ENCODE results near the gene SELENOO.
"Not testable (repeated sequence)": the region's sequence is repeated elsewhere in the genome, so short reads cannot be mapped to it uniquely, and the experiment has no call there.

Gene SELENOO

DNA sequence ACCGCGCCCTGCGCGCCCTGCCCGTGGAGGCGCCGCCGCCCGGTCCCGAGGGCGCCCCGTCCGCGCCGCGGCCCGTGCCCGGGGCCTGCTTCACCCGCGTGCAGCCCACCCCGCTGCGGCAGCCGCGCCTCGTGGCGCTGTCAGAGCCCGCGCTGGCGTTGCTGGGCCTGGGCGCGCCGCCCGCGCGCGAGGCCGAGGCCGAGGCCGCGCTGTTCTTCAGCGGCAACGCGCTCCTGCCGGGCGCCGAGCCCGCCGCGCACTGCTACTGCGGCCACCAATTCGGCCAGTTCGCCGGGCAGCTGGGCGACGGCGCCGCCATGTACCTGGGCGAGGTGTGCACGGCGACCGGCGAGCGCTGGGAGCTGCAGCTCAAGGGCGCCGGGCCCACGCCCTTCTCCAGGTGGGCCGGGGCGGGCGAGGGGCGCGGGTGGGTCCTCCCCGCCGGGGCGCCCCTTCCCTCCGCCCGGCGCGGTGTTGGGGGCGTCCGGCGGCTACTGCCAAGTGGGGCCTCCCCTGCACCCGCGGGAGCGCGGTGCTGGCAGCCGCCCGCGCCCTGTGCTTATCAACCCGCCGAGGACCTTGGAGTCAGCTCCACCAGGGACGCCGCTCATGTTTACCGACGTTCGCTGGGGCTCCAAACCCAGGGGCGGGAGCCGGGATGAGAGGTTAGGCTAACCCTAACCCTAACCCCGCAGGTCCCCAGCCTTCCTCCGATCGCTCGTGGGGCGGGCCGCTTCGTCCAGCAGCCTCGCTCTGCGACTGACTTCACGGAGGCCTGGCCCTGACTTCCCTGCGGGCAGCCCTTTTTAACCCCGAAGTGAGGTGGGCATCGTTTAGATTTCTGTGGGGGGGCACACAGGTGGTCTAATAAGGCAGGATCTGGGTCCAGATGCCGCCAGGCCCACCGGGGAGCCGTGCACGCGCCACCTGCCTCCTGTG, 649 bp downstream of the SELENOO start:
- no peak for DNase-seq

- DNase-seq: no peak
Observed at GRCh38 chr22:50202130-50202666, 1.4 kb downstream of the SELENOO start.

GRCh38 chr22:50203288-50203687, 2.5 kb downstream of the SELENOO start:
- DNase-seq: no peak

DNA sequence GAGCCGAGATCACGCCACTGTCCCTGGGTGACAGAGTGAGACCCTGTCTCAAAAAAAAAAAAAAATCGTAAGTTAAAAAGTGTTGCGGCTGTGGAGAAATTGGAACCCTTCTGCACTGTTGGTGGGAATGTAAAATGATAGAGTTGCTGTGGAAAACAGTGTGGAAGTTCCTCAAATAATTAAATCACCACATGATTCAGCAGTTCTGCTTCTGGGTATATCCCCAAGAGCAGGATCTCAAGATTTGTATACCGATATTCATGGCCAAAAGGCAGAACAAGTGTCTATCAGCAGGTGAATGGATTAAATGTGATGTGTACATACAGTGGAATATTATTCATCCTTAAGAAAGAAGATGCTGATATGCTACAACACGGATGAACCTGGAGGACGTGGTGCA, 3.8 kb downstream of the SELENOO start:
- no peak for DNase-seq

- DNase-seq: not testable (repeated sequence)
Observed at GRCh38 chr22:50204998-50205397, 4.2 kb downstream of the SELENOO start.

DNA sequence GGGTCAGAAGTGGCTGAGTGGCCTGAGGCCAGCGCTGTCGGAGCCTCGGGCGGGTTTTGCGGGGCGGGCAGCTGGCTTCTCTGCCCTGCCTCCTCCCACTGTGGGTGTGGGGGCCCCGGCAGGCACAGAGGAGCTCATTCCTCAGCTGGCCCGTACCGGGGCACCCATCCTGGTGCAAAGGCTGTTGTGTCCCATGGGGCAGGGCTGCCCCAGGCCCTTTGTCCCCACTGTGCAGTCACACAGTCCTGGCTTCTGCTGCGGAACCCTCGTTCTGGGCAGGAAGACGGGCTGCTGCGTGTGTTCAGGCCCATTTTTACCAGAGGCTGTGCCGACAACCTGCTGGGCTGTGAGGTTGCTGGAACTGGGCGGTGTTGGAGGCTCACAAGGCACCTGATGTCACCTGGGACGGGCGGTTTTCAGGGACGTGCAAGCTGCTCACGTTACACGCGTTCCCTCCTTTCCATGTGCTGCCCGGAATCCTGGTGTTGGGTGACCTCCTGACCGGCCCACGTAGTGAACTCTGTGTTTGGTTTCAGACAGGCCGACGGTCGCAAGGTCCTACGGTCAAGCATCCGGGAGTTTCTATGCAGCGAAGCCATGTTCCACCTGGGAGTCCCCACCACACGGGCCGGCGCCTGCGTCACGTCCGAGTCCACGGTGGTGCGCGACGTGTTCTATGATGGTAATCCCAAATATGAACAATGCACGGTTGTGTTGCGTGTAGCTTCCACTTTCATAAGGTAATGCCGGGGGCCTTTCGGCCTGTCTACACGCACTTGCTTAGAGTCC, 5.2 kb downstream of the SELENOO start:
- DNase-seq: no peak

- no peak for DNase-seq
Observed at GRCh38 chr22:50206599-50206998, 5.8 kb downstream of the SELENOO start.

DNA sequence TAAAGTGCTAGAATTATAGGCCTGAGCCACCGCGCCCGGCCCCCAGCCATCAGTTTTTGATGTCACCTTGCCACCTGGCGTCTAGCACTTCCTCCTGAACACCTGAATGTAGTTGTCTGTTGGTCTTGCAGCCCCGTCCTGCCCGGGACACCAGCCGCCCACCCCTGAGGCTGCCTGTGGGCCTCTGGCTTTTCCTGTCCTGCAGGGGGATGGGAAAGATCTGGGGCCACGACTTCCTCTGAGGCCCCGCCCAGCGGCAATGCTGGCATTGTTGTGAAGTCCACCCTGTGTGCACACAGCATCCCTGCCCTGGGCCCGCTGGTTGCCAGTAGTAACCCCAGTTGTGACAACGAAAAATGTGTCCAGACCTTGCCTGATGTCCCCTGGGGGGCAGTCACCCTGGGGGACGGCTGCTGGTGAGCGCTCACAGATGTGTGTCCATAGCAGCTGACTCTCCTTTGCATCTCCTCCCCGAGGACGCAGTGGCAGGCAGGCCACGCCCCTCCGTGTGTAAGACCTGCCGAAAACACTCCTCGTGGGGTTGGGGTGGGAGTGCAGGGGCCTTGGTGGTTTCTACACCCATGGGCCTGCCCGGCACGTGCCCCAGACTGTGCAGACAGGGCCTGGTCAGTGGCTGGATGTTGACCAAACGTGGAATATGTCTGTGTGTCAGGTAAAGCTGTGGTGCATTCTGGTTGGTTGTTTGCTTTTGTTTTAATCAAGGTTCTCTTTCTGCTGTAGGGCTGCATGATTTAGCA, 6.8 kb downstream of the SELENOO start:
- no peak for DNase-seq

DNA sequence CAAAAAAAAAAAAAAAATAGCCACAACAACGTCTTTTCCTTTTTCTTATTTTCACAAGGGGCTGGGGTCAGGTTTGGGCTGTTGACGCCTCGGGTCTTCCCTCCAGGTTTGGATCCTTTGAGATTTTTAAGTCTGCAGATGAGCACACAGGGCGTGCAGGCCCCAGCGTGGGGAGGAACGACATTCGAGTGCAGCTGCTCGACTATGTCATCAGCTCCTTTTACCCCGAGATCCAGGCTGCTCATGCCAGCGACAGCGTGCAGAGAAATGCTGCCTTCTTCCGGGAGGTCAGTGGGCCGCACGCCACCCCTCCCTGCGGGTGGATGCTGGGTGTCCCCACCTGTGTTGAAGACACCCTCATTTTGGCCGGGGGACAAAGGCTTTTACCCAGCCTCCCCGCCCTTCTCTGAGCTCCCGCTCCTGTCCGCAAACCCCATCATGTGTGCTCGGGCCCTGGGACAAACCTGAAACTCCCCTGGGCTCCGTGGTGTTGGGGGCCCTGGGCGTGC, 7.7 kb downstream of the SELENOO start:
- DNase-seq: no peak

DNA sequence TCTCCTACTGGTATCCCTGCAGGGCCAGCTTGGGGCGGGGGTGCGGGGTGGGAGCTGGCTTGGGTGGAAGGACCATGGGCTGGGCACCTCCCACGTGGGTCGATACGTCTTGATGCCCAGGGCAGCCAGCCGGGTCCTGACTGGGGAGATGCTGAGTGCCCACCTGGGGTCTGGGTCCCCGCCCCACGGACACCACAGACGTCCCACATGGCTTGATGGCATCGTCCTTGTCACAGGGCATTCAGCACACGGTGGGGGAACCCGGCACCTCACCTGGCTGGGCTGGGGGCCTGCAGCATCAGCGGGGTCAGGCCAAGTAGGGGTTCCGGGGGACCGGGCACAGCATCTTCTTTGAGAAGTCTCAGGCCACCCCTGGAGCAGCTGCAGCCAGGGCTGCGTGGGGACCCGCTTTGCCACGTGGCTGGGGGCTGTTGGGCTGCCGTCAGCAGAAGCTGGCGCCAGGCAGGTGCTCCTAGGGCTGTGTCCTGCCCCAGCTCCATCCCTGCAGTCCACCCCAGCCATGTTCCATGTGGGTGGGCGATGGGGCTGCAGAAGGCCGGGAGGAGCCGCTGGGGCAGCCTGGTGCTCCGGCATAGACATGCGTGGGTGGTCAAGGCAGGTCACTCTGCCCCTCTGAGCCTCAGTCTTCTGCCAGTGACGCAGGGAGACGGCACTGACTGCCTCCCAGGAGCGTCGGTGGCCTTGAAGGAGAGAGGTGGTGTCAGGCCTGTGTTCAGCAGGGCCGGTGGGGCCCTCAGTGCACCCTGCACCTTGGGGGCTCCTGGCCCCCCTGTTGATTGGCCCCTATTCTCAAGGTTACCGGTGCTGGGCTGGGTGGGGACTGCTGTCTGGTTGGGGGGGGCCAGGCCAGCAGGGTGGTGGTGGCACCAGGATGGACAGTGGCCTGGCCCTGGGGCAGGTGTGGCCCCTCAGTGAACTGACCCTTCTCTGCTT, 8.4 kb downstream of the SELENOO start:
- no peak for DNase-seq

- peak in 1 of 2 experiments; percentile 68 for DNase-seq
Observed at GRCh38 chr22:50209893-50210292, 9.1 kb downstream of the SELENOO start.

- DNase-seq: no peak
Observed at GRCh38 chr22:50210378-50211139, 9.7 kb downstream of the SELENOO start.

- DNase-seq: no peak
Observed at GRCh38 chr22:50211147-50211546, 10.3 kb downstream of the SELENOO start.

DNA sequence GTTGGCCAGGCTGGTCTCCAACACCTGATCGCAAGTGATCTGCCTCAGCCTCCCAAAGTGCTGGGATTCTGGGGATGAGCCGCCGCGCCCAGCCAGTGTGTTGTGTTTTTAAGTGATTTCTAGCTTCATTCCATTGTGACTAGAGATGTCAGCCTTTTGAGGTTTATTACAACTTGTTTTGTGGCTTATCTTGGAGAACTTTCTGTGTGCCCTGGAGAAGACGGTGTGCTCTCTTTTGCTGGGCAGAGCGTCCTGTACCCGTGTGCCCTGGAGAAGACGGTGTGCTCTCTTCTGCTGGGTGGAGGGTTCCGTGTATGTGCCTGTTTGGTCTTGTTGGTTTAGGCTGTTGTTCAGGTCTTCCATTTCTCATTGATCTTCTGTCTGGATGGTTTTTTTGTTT, 12.5 kb downstream of the SELENOO start:
- DNase-seq: no peak

GRCh38 chr22:50215297-50216054, 14.7 kb downstream of the SELENOO start:
- no peak for DNase-seq

- no peak for DNase-seq
Observed at GRCh38 chr22:50216055-50216683, 15.4 kb downstream of the SELENOO start.

DNA sequence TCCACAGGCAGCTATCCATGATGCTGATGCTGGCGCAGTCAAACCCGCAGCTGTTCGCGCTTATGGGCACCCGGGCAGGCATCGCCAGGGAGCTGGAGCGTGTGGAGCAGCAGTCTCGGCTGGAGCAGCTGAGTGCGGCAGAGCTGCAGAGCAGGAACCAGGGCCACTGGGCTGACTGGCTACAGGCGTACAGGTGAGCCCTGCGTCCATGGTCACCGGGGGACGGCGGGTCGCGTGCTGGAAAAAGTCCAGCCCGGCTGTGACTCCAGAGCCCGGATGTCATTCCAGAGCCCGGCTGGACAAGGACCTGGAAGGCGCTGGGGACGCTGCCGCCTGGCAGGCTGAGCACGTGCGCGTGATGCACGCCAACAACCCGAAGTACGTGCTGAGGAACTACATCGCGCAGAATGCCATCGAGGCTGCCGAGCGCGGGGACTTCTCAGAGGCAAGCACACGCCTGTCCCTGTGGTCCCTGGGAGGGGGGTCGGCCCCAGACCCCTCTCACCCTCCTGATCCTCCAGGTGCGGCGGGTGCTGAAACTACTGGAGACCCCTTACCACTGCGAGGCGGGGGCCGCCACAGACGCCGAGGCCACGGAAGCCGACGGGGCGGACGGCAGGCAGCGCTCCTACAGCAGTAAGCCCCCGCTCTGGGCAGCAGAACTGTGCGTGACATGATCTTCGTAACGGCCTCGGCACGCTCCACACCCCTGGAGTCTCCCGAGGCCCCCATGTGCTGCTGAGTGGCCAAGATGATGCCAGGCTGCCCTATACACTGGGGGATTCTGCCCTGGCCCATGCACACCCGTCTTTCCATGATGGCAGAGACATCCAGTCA, 16.1 kb downstream of the SELENOO start:
- no peak for DNase-seq

DNA sequence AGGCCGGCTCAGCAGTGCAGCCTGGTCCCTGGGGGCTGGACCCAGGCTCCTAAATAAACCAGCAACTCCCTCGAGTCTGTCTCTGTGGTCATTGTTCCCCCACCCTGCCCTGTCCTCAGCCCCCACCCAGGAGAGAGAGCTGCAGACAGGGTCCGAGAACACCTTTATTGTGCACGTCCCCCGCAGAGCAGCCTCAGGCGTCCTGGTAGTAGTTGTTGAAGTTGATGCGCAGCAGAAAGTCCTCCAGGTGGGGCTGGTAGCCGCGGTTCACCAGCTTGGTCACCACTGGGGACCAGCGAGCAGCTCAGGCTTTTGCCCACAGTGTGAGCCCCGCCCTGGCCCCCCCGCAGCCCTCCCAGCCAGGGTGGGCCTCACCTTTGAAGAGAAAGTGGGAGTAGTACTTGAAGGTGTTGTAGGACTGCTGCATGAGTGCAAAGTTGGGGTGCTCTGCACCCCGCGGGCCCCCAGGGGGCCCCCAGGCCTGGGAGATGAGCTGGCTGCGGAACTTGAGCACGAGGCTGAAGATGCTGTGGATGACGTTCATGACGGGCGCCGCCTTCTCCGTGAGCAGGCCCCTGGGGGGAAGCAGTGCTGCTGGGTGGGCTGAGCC, 16.8 kb downstream of the SELENOO start:
- DNase-seq: no peak
